ENCODE results near the gene ZFAND4.

- TF ChIP-seq POLR2AphosphoS5 (IDR thresholded peaks at IDR 0.05; ENCODE audit: low read depth, low read length) (no peak), POLR2A (IDR thresholded peaks at IDR 0.05; ENCODE audit: low read depth, low read length) (no peak)
Observed at GRCh38 chr10:45625879-45626278, 46.7 kb downstream of the ZFAND4 start.

Data from GM12892 (cell line).